Effector memory CD8-positive, alpha-beta T cell (primary cell): Measurements from ENCODE around the gene MTFP1.
"Not testable (repeated sequence)": the region's sequence is repeated elsewhere in the genome, so short reads cannot be mapped to it uniquely, and the experiment has no call there.

Experiments used
- ATAC-seq: fragments of 150-1000 bp; cut with Tn5 transposase; replicated peaks from 2 replicates; pipeline ENCODE4 v1.10.0; 2021; ENCODE audit warnings: mild to moderate bottlenecking, moderate library complexity
- DNase-seq, 3 experiments: peaks; one replicate each; pipeline ENCODE4 v3.0.0; 2021
- H3K27ac Mint-ChIP-seq, 2 donors: one replicate each; pipeline ENCODE4 v1.8.0; 2022; ENCODE audit warnings: mild to moderate bottlenecking in 2 of 2, mixed read lengths in 2 of 2, moderate library complexity in 2 of 2
- H3K27me3 Mint-ChIP-seq, 2 donors: one replicate each; pipeline ENCODE4 v1.8.0; 2022; ENCODE audit warnings: mixed read lengths in 2 of 2
- H3K36me3 Mint-ChIP-seq: one replicate; pipeline ENCODE4 v1.8.0; 2022; ENCODE audit warnings: mild to moderate bottlenecking, moderate library complexity, mixed read lengths; ENCODE audit not compliant: insufficient read depth
- H3K4me1 Mint-ChIP-seq, 2 donors: one replicate each; pipeline ENCODE4 v1.8.0; 2022; ENCODE audit warnings: low read depth in 2 of 2, mixed read lengths in 2 of 2
- H3K4me3 Mint-ChIP-seq, 2 donors: one replicate each; pipeline ENCODE4 v1.8.0; 2022; ENCODE audit warnings: mild to moderate bottlenecking in 2 of 2, mixed read lengths in 2 of 2, moderate library complexity in 2 of 2
- H3K9me3 Mint-ChIP-seq, 2 donors: one replicate each; pipeline ENCODE4 v1.8.0; 2022; ENCODE audit warnings: mixed read lengths in 2 of 2

The MTFP1 gene

GRCh38 chr22:30396871-30397655 lies 28.5 kb upstream of the MTFP1 start, which contains the start of gene SEC14L2:
SEC14L2 (plus strand) TSS chr22:30397018; CDS start chr22:30397117, 99 bp downstream.
- peak within 1 kb of the TSS; percentile 82 to 84 for H3K4me3 Mint-ChIP-seq
- peaks cover 37 to 62% of the 10 kb centered on the region in 2 donors for H3K27me3 Mint-ChIP-seq
- H3K4me1 Mint-ChIP-seq = peaks cover 23 to 26% of the 10 kb centered on the region in 2 donors
- H3K27ac Mint-ChIP-seq = peak within 1 kb of the TSS in 1 of 2 donors; percentile 80
- peak; percentile 18 to 38 (median 26) for DNase-seq
- ATAC-seq = peak; percentile 81
- no peaks in the 10 kb centered on the region for H3K9me3 Mint-ChIP-seq
- H3K36me3 Mint-ChIP-seq = peaks cover 10% of the 10 kb centered on the region

GRCh38 chr22:30397656-30398635 lies 27.6 kb upstream of the MTFP1 start:
- Mint-ChIP-seq H3K4me1 (peaks cover 23 to 26% of the 10 kb centered on the region in 2 donors), H3K4me3 (peak overlapping the region; percentile 82 to 84), H3K27me3 (peaks cover 37 to 59% of the 10 kb centered on the region in 2 donors), H3K36me3 (peaks cover 10% of the 10 kb centered on the region), H3K27ac (peak overlapping the region; percentile 80 to 87), H3K9me3 (no peaks in the 10 kb centered on the region)
- DNase-seq (no peak), ATAC-seq (no peak)

- peak overlapping the region; percentile 82 to 84 for H3K4me3 Mint-ChIP-seq
- H3K36me3 Mint-ChIP-seq = peaks cover 10% of the 10 kb centered on the region
- DNase-seq (no peak), ATAC-seq (peak; percentile 22)
- H3K27me3 Mint-ChIP-seq = peaks cover 29 to 49% of the 10 kb centered on the region in 2 donors
- H3K4me1 Mint-ChIP-seq = peaks cover 23 to 26% of the 10 kb centered on the region in 2 donors
- peak overlapping the region; percentile 80 to 87 for H3K27ac Mint-ChIP-seq
- no peaks in the 10 kb centered on the region for H3K9me3 Mint-ChIP-seq
Measured at GRCh38 chr22:30398685-30399680, 26.6 kb upstream of the MTFP1 start.

GRCh38 chr22:30399718-30400117 lies 25.9 kb upstream of the MTFP1 start:
- H3K27ac Mint-ChIP-seq = peak overlapping the region in 1 of 2 donors; percentile 80
- H3K36me3 Mint-ChIP-seq = peaks cover 10% of the 10 kb centered on the region
- no peak for ATAC-seq
- no peaks in the 10 kb centered on the region for H3K9me3 Mint-ChIP-seq
- H3K27me3 Mint-ChIP-seq = peaks cover 26 to 42% of the 10 kb centered on the region in 2 donors
- DNase-seq = no peak
- H3K4me3 Mint-ChIP-seq = no peak overlapping the region
- H3K4me1 Mint-ChIP-seq = peaks cover 23 to 26% of the 10 kb centered on the region in 2 donors

GRCh38 chr22:30400159-30400558 lies 25.4 kb upstream of the MTFP1 start:
- no peak overlapping the region for H3K4me3 Mint-ChIP-seq
- H3K27ac Mint-ChIP-seq = no peak overlapping the region
- peaks cover 23 to 26% of the 10 kb centered on the region in 2 donors for H3K4me1 Mint-ChIP-seq
- H3K36me3 Mint-ChIP-seq = peaks cover 10% of the 10 kb centered on the region
- no peak for ATAC-seq
- H3K27me3 Mint-ChIP-seq = peaks cover 24 to 38% of the 10 kb centered on the region in 2 donors
- H3K9me3 Mint-ChIP-seq = no peaks in the 10 kb centered on the region
- DNase-seq = no peak

GRCh38 chr22:30401024-30401423 lies 24.5 kb upstream of the MTFP1 start:
- not testable (repeated sequence) for DNase-seq, H3K27ac Mint-ChIP-seq, H3K4me3 Mint-ChIP-seq, H3K36me3 Mint-ChIP-seq, ATAC-seq, H3K9me3 Mint-ChIP-seq
- Mint-ChIP-seq H3K4me1 (peaks cover 23 to 24% of the 10 kb centered on the region in 2 donors), H3K27me3 (peaks cover 18 to 29% of the 10 kb centered on the region in 2 donors)

- peak overlapping the region in 1 of 2 donors; percentile 72 for H3K27ac Mint-ChIP-seq
Measured at GRCh38 chr22:30402028-30402765, 23.4 kb upstream of the MTFP1 start.

GRCh38 chr22:30402766-30403104 lies 22.8 kb upstream of the MTFP1 start:
- H3K36me3 Mint-ChIP-seq, DNase-seq, H3K9me3 Mint-ChIP-seq, ATAC-seq, H3K4me3 Mint-ChIP-seq: not testable (repeated sequence)
- peaks cover 13 to 16% of the 10 kb centered on the region in 2 donors for H3K27me3 Mint-ChIP-seq
- peak overlapping the region in 1 of 2 donors; percentile 24 for H3K27ac Mint-ChIP-seq
- H3K4me1 Mint-ChIP-seq = peaks cover 14% of the 10 kb centered on the region in 2 donors

More at GRCh38 chr22:30402028-30402765, 23.4 kb upstream of the MTFP1 start:
- Mint-ChIP-seq H3K9me3 (no peaks in the 10 kb centered on the region), H3K4me1 (peaks cover 15 to 16% of the 10 kb centered on the region in 2 donors), H3K4me3 (no peak overlapping the region), H3K27me3 (peaks cover 14 to 20% of the 10 kb centered on the region in 2 donors), H3K36me3 (peaks cover 6% of the 10 kb centered on the region)
- ATAC-seq (no peak), DNase-seq (no peak)

GRCh38 chr22:30404307-30404706 lies 21.3 kb upstream of the MTFP1 start:
- Mint-ChIP-seq H3K27ac (peak overlapping the region in 1 of 2 donors; percentile 71), H3K27me3 (peaks cover 0 to under 1% of the 10 kb centered on the region in 2 donors), H3K4me3 (no peak overlapping the region), H3K9me3 (no peaks in the 10 kb centered on the region), H3K36me3 (no peaks in the 10 kb centered on the region), H3K4me1 (no peaks in the 10 kb centered on the region)
- DNase-seq = no peak
- no peak for ATAC-seq

GRCh38 chr22:30405731-30406130 lies 19.8 kb upstream of the MTFP1 start:
- Mint-ChIP-seq H3K36me3 (no peaks in the 10 kb centered on the region), H3K27ac (no peak overlapping the region), H3K9me3 (no peaks in the 10 kb centered on the region), H3K4me3 (no peak overlapping the region), H3K4me1 (no peaks in the 10 kb centered on the region), H3K27me3 (no peaks in the 10 kb centered on the region)
- no peak for ATAC-seq
- no peak for DNase-seq

- Mint-ChIP-seq H3K27me3 (no peaks in the 10 kb centered on the region), H3K9me3 (no peaks in the 10 kb centered on the region), H3K36me3 (no peaks in the 10 kb centered on the region), H3K4me3 (no peak overlapping the region), H3K27ac (no peak overlapping the region), H3K4me1 (no peaks in the 10 kb centered on the region)
- no peak for ATAC-seq
- DNase-seq = no peak
Measured at GRCh38 chr22:30406400-30406799, 19.2 kb upstream of the MTFP1 start.
